Cerebellar nuclear complex (tissue), 1 donor: ENCODE results near the gene ACAP3.

Experiments
- DNase-seq, 2 experiments: peaks; one replicate each; lab custom pipeline; 2025; lab: John Stamatoyannopoulos, UW

Gene ACAP3

GRCh38 chr1:1344655-1345361 lies 37.1 kb upstream of the ACAP3 start:
- no peak for DNase-seq

- DNase-seq, result no peak
Measured at GRCh38 chr1:1343811-1344421, 36.2 kb upstream of the ACAP3 start.

DNA sequence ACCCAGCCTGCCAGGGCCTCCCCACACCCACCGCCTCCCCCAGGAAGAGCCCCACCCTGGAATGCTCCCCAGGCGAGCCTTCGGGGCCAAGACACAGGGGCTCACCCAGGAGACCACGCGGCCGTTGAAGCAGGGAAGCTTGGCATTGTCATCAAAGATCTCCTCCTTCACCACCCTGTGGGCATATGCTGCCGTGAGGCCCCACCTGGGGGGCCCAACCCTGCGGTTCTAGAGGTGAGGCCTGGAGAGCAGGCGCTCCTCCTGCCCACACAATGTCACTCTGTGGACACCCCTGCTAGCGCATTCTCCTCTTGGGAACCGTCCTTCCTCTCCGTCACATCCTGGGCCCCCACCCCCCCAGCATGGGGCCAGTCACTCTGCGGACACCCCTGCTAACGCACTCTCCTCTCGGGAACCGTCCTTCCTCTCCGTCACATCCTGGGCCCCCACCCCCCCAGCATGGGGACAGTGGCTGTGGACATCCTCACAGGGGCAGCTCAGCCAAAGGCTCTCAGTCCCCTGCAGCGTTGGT lies 34.9 kb upstream of the ACAP3 start:
- no peak for DNase-seq

DNA sequence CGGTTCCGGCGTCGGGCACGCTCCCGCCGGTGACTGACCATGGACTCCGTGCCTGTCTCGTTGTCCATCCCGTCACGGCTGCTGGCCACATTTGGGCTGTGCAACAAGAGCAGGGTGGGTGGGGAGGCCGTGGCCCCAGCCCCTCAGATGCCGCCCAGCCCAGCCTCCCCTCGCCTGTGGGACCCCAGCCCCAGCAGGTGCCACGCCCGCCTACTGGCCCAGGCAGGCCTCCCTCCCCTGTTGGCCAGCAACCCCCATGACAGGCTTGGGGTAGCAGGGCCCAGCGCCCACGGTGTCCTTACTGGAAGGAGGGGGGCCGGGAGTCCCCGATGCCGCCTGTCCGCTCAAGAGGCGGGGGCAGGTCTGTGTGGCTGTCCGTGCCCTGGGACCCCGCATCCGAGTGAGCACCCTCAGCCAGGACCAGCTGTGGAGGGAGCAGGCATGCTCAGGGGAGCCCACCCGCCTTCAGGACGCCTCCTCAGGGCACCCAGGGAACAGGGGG lies 34.4 kb upstream of the ACAP3 start:
- DNase-seq, result no peak

GRCh38 chr1:1341549-1342021 lies 33.9 kb upstream of the ACAP3 start:
- DNase-seq, result no peak

- DNase-seq, result no peak
Measured at GRCh38 chr1:1340791-1341548, 33.2 kb upstream of the ACAP3 start.

- DNase-seq, result no peak
Measured at GRCh38 chr1:1340185-1340584, 32.5 kb upstream of the ACAP3 start.

GRCh38 chr1:1338278-1338677 lies 30.5 kb upstream of the ACAP3 start:
- DNase-seq, result no peak

DNA sequence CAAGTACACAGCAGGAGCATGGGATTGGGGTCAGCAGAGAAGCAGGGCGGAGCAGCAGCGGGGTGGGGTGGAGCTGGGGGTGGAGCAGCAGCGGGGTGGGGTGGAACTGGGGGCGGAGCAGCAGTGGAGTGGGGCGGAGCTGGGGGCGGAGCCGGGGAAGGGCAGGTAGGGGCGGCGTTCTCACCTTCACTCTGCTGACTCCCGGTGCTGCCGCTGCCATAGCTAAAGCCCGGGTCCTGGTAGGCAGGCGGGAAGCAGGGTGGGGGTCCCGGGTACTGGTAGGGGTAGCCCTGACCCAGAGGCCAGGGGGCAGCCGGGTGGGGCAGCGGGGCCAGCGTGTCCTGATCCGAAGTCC lies 30.0 kb upstream of the ACAP3 start:
- no peak for DNase-seq

DNA sequence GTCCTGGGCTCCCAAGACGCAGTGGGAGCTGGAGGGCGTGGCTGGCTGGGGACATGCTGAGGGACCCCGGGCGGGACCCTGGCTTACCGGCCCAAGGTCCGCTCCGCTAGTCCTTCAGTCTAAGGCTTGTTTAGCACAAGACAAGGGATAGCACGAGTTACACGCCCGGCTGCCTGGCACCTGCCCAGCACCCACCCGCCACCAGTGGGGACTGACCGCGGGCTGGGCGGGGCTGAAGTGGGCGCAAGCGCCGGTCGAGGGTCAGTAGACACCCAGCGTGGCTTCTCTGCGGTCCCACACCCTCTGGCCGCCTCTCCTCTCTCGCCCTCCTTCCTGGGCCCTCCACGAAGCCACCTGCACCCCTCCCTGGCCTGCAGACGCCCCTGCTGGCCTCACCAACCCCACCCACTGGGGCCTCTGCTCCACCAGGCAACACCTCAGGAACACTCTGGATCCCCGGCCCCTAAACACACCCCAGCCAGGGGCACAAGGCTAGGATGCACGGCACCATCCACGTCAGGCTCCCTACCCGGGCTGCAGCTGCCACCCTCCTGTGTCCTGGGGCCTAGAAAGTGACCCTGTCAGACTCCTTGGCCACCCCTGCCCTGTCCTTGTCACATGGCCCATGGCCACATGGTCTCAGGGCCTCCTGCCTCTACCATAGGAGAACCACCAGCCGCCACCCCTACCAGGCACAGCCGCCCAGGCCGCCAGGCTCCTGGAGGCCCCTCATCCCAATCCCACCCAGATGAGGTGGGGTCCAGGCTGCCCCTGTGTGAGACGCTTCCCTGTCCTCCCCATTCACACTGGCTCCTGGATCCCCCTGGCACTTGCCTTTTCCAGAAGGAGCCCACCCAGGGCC lies 29.4 kb upstream of the ACAP3 start:
- DNase-seq, result no peak

DNA sequence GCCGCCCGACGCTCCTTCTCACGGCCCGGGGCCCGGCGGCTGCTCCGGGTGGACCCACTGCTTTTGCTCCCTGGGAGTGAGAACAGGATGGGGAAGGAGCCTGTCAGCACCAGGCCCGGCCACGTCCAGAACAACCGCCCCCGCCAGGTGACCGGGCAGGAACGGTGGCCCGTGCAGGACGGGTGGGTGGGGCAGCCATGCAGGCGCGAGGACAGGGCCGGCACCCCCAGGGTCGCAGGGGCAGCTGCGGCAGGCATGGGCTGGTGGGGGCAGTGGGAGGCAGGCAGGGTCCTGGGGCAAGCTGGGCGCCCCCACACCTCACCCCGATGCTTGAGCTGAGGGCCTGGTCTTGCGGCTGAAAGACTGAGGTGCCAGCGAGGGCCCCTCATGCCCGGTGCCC lies 28.7 kb upstream of the ACAP3 start:
- no peak for DNase-seq

GRCh38 chr1:1335792-1336248 lies 28.1 kb upstream of the ACAP3 start:
- DNase-seq, result no peak

DNA sequence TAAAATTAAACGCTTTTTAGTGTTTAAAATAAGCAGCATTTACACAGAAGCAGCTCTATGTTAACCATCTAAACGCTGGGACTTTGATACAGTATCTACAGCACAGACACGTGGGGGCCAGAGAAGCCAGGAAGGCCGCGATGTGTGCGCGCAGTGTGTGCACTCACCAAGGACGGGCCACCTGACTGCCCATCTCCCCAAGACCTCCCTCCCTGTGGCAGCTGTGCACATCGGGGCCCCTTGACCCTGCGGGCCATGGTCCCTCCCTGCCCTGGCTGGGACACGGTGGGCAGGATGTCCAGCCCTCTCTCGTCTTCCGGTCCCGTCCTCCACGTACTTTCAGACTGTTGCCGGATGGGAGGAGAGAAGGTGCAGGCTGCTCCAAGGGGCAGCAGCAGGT lies 27.6 kb upstream of the ACAP3 start:
- no peak for DNase-seq

GRCh38 chr1:1334835-1335234 lies 27.1 kb upstream of the ACAP3 start:
- DNase-seq, result no peak

GRCh38 chr1:1333551-1334241 lies 26.0 kb upstream of the ACAP3 start:
- no peak for DNase-seq

DNA sequence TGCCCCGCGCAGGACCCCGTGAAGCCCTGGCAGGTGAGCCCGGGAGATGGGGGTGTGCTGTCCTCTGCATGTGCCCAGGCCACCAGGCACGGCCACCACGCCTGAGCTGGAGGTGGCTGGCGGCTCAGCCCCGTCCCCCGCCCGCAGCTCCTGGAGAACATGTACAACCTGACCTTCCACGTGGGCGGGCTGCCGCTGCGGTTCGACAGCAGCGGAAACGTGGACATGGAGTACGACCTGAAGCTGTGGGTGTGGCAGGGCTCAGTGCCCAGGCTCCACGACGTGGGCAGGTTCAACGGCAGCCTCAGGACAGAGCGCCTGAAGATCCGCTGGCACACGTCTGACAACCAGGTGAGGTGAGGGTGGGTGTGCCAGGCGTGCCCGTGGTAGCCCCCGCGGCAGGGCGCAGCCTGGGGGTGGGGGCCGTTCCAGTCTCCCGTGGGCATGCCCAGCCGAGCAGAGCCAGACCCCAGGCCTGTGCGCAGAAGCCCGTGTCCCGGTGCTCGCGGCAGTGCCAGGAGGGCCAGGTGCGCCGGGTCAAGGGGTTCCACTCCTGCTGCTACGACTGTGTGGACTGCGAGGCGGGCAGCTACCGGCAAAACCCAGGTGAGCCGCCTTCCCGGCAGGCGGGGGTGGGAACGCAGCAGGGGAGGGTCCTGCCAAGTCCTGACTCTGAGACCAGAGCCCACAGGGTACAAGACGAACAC lies 25.2 kb upstream of the ACAP3 start:
- no peak for DNase-seq

- no peak for DNase-seq
Measured at GRCh38 chr1:1332031-1332755, 24.5 kb upstream of the ACAP3 start.

GRCh38 chr1:1331068-1331965 lies 23.6 kb upstream of the ACAP3 start, which contains the start of gene TAS1R3:
Gene TAS1R3, plus strand, starts transcription at chr1:1331280. Its CDS starts 66 bp downstream, at chr1:1331346.
- no peak for DNase-seq
